Cardiac fibroblast (primary cell): ENCODE measurements around the gene FBLN5.

Experiments
- DNase-seq, 2 donors: peaks; one replicate each; pipeline versions ENCODE4 v3.0.0 to v3.0.0-alpha.2; 2010; ENCODE audit warnings: low read depth in 2 of 2
- H3K4me3 ChIP-seq, 2 donors: replicated peaks in 1 of 2; 1 replicate in 1 of 2; 2 replicates in 1 of 2; pipeline ENCODE4 v1.5.1; 2011; ENCODE audit warnings: low read depth in 2 of 2, low read length in 2 of 2, mild to moderate bottlenecking in 2 of 2, moderate library complexity in 1 of 2
- TF ChIP-seq, protein P1 (sequence below): IDR thresholded peaks from one replicate; pipeline ENCODE4 v1.5.1; 2011; ENCODE audit warnings: low read depth, mild to moderate bottlenecking, low read length, inconsistent platforms

The FBLN5 gene

DNA sequence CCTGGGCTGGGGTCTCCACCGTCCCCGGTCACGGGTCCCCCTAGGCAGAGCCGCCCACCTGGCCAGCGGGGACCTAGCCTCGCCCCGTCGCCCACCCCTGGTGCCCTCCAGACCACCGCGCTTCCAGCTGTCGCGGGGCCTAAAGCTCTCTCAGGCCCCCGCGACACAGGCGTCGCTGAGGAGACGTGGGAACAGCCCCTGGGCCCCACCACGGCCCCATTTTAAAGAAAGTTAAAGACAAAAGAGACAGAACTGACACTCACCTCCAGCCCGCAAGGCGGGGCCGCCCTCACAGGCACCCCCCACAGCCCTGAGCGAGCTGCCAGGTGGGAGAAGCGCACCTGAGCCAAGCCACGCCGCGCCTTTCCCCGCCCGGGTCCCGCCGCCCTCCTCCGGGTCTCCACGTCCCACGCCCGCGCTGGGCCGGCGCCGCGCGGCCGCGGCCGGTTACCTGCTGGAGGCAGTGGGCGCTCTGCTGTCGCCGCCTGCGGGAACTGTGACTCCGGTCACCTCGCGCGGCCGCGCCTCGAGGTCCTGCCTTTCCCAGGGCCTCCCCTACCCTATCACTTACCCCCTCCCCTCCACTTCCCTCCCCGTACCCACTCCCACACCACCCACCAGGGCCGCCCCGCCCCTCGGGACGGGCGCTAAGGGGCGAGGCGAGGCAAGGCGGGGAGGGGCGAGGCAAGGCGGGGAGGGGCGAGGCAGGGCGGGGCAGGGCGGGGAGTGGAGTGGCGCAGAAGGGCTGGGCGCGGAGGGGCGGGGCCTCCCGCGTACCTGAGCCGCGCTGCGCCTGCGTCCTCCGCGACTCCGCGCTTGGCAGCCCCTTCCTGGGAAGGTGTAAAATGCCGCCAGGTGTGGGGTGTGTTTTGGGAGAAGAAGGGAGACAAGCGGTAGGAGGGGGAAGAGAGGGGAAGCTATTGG lies 111.3 kb downstream of the FBLN5 start:
- H3K4me3 ChIP-seq = peak overlapping the region in 1 of 2 donors; percentile 40
- peak in 1 of 2 donors; percentile 19 for DNase-seq
- TF ChIP-seq, protein P1, sequence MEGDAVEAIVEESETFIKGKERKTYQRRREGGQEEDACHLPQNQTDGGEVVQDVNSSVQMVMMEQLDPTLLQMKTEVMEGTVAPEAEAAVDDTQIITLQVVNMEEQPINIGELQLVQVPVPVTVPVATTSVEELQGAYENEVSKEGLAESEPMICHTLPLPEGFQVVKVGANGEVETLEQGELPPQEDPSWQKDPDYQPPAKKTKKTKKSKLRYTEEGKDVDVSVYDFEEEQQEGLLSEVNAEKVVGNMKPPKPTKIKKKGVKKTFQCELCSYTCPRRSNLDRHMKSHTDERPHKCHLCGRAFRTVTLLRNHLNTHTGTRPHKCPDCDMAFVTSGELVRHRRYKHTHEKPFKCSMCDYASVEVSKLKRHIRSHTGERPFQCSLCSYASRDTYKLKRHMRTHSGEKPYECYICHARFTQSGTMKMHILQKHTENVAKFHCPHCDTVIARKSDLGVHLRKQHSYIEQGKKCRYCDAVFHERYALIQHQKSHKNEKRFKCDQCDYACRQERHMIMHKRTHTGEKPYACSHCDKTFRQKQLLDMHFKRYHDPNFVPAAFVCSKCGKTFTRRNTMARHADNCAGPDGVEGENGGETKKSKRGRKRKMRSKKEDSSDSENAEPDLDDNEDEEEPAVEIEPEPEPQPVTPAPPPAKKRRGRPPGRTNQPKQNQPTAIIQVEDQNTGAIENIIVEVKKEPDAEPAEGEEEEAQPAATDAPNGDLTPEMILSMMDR = no peak

GRCh38 chr14:91835197-91835919 lies 112.1 kb downstream of the FBLN5 start:
- no peak overlapping the region for H3K4me3 ChIP-seq
- TF ChIP-seq, protein P1 = no peak
- no peak for DNase-seq

- TF ChIP-seq, protein P1 = no peak
- no peak overlapping the region for H3K4me3 ChIP-seq
Observed at GRCh38 chr14:91834571-91834970, 112.9 kb downstream of the FBLN5 start.

DNA sequence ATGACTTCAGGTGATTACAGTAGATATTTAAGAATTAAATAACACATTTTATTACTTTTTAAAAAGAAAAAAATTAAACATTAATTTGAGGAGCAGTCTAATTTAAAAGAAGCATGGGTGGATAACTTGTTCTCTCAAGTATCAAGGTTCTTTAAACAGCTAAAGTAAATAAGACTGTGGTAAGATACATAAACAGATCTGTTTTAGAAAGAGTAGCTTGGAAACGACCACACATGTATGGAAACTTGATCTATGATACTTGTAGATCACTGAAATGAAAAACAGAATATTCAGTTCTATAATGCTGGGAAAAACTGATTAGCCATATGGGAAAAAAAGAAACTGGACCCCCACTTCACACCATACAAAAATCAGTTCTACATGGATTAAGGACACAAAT lies 116.2 kb downstream of the FBLN5 start:
- no peak for DNase-seq
- TF ChIP-seq, protein P1 = no peak
- no peak overlapping the region for H3K4me3 ChIP-seq

More at GRCh38 chr14:91834571-91834970, 112.9 kb downstream of the FBLN5 start:
- DNase-seq = no peak

DNA sequence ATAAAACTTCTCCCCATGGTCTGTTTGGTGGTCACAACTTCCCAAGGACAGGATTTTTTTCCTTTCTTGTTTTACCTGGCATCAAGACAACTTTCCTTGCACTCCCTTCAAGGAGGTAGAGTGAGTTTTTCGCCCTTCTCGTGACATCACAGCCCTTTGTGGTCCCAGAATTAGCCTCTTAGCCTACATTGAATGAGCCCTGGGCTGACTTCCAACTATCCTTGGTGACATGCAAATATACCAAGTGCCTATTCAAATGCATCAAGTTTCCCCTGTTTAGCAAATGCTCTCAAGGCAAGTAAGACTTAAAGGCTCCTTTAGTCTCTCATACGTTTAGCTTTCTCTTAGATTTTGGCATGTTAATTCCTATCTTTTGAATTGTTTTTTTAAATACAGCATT lies 116.7 kb downstream of the FBLN5 start:
- TF ChIP-seq, protein P1 = no peak
- H3K4me3 ChIP-seq = no peak overlapping the region
- DNase-seq = no peak

GRCh38 chr14:91829511-91829910 lies 118.0 kb downstream of the FBLN5 start:
- TF ChIP-seq, protein P1 = no peak
- no peak overlapping the region for H3K4me3 ChIP-seq

More at GRCh38 chr14:91829511-91829910, 118.0 kb downstream of the FBLN5 start:
- no peak for DNase-seq
